Lung (tissue), 12 donors: ENCODE results near the gene TWF2. TPM values are rescaled to one million over a fixed set of nuclear protein-coding genes. Genes with fewer than 3 reads are reported as not detected.

Experiments
- ATAC-seq: fragments of 200-7000 bp; cut with Tn5 transposase; one replicate; pipeline ENCODE4 v1.9.1; 2020; ENCODE audit warnings: moderate number of reproducible peaks; ENCODE audit not compliant: insufficient read depth, low FRiP score
- DNase-seq, 3 donors: peaks; one replicate each; pipeline ENCODE4 v3.0.0-alpha.2; 2013 to 2017
- H3K27ac ChIP-seq, 2 donors: one replicate each; pipeline ENCODE4 v1.5.1; 2013; ENCODE audit warnings: mild to moderate bottlenecking in 2 of 2, moderate library complexity in 2 of 2, control low read depth in 1 of 2, inconsistent platforms in 1 of 2, low read depth in 1 of 2, low read length in 1 of 2
- H3K27me3 ChIP-seq, 3 donors: one replicate each; pipeline ENCODE4 v1.5.1; 2013; ENCODE audit warnings: low read length in 2 of 3; ENCODE audit not compliant: control insufficient read depth in 3 of 3, insufficient read depth in 3 of 3
- H3K36me3 ChIP-seq, 4 donors: one replicate each; pipeline ENCODE4 v1.5.1; 2013; ENCODE audit warnings: low read length in 4 of 4, mild to moderate bottlenecking in 1 of 4, moderate library complexity in 1 of 4; ENCODE audit not compliant: control insufficient read depth in 4 of 4, insufficient read depth in 4 of 4
- H3K4me1 ChIP-seq, 5 donors: one replicate each; pipeline ENCODE4 v1.5.1; 2013; ENCODE audit warnings: low read length in 5 of 5, mild to moderate bottlenecking in 2 of 5, moderate library complexity in 1 of 5; ENCODE audit not compliant: control insufficient read depth in 5 of 5, insufficient read depth in 5 of 5
- H3K4me3 ChIP-seq: one replicate; pipeline ENCODE4 v1.5.1; 2013; ENCODE audit warnings: mild to moderate bottlenecking, control low read depth, moderate library complexity
- H3K9ac ChIP-seq, 2 donors: one replicate each; pipeline ENCODE4 v1.5.1; 2013; ENCODE audit warnings: low read length in 2 of 2, control low read depth in 1 of 2; ENCODE audit not compliant: insufficient read depth in 1 of 2
- H3K9me3 ChIP-seq, 4 donors: one replicate each; pipeline ENCODE4 v1.5.1; 2013; ENCODE audit warnings: low read length in 3 of 4, mild to moderate bottlenecking in 1 of 4, moderate library complexity in 1 of 4; ENCODE audit not compliant: control insufficient read depth in 4 of 4, insufficient read depth in 3 of 4
- CTCF ChIP-seq: IDR thresholded peaks from 2 replicates; pipeline ENCODE4 v1.5.1; 2012; ENCODE audit warnings: mild to moderate bottlenecking; ENCODE audit errors: control extremely low read depth, extremely low read depth
- WGBS, 2 donors: extraction: QIAGEN DNeasy Blood & Tissue Kit; methylation state at CpG; one replicate each; pipeline ENCODE4 v1.1.7; 2013; 5-methylcytosine and 5-hydroxymethylcytosine counted together
- polyA plus RNA-seq, 2 donors: library from polyadenylated mRNA; stranded (reverse); fragments of 200-250 nt; gene quantifications; one replicate each; pipeline ENCODE4 v1.2.1, GENCODE V29; 2013
- total RNA-seq, 2 donors: library from RNA; depleted of rRNA in 1 of 2; stranded (reverse); fragments of >200 nt in 1 of 2; gene quantifications; one replicate each; pipeline ENCODE4 v1.2.1, GENCODE V29; 2014 to 2021
- donor health status: control.
- donor health status: control.
- donor health status: Bipolar disorder and iron deficiency.
- donor health status: healthy.
- donor health status: DM: yes; HTN: yes; CAD: no.

TWF2 gene
- total and polyA plus RNA-seq, 4 donors: 25.7 to 104 (median 60.7) TPM

DNA sequence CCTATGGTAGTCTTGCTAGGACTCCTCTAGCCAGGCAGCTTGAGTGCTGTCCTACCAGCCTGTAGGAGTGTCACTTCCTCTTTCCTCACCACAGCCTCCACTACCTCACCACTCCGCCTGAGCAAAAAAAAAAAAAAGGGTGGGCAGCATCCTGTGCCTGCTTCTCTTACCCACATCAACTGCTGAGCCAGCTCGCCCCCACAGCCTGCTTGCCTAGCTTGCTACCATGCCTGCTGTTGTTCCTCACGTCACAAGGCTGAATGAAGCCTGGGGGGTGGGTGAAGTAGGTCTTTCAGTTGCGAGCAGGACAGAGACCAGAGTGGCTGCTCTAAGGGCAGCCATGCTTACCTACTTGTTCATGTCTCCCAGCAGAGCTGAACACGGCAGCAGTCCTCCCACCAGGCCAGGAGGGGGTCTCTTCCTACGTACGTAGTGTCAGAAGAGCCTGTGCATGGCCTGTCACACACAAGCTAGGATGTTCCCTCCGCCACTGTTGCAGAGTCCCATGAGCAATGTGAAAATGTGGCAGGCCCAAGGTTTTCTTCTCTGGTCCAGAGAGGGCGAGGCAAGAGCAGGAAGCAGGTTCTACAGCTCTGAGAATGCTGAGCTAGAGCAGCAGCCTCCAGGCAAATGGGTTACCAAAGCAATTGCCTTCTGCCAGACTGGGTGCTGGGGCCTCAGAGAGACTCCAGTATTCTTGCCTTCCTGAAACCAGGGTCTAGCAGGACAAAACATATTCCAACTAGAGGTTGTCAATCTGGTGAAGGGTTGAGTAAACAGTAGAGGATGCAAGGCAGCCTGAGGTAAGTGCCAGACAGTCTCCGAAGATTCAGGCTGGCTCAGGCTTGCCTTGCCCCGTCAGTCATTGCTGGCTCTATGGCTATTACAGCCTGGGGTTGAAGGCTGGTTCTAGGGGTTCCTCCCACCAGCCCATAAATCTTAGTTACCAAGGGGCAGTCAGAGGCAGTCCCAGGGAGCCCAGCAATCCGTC lies 14.7 kb upstream of the TWF2 start:
- WGBS, 2 donors: 45 to 59% methylated on average over 12 of the region's 12 CpGs
- H3K9ac ChIP-seq: no peak overlapping the region
- no peaks in the 10 kb centered on the region for H3K9me3 ChIP-seq
- TF ChIP-seq CTCF: no peak
- peaks cover 32 to 62% (median 51%) of the 10 kb centered on the region in 4 donors for H3K36me3 ChIP-seq
- peaks cover 0 to 3% (median 0%) of the 10 kb centered on the region in 5 donors for H3K4me1 ChIP-seq
- DNase-seq (no peak), ATAC-seq (peak; percentile 66)
- H3K27ac ChIP-seq: peak overlapping the region in 1 of 2 donors; percentile 78
- H3K4me3 ChIP-seq: no peak overlapping the region
- H3K27me3 ChIP-seq: no peaks in the 10 kb centered on the region

DNA sequence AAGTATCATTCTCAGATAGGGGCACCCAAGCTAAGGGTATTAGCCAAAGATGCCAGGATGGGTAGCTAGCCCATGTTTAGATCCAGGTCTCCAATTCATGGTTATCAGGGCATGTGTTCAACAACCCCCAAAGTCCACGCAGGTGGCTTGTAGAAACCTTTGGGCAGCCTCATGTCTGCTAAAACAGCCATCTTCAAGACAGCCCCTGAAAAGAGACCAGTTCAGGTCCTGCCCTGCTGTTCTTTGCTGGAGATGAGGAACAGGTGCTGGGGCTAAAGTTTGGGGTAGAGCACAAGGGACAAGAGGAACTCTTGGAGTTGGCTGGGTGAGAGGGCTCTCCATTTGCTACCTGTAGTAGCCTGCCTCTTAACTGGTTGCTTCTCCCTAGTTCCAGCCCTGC lies 11.2 kb upstream of the TWF2 start:
- peaks cover 3 to 34% (median 24%) of the 10 kb centered on the region in 4 donors for H3K36me3 ChIP-seq
- H3K4me1 ChIP-seq: peaks cover 0 to 14% (median 6%) of the 10 kb centered on the region in 5 donors
- no peak for DNase-seq
- no peaks in the 10 kb centered on the region for H3K9me3 ChIP-seq
- H3K4me3 ChIP-seq: no peak overlapping the region
- no peak overlapping the region for H3K9ac ChIP-seq
- 96 to 99% methylated on average over 1 of the region's 1 CpG for WGBS, 2 donors
- no peaks in the 10 kb centered on the region for H3K27me3 ChIP-seq
- H3K27ac ChIP-seq: no peak overlapping the region
- TF ChIP-seq CTCF: no peak
- no peak for ATAC-seq

DNA sequence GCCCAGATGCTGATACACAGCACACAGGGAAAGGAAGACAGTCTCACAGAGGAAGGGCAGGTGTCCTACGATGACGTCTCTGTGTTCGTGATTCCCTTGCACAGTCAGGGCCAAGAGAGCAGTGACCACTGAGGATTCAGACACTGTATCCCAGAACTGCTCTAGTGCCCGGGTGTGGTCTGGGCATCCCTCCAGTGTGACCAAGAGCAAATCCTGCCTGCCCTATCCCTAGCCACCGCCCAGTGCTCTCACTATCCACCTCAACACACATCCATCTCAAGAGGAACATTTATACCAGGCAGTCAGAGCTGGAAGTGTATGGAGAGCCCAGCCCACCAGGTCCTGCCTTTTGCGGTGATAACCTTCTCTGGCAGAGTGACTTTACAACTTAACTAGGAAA lies 10.7 kb upstream of the TWF2 start:
- Histone ChIP-seq H3K9me3 (no peaks in the 10 kb centered on the region), H3K4me3 (no peak overlapping the region), H3K9ac (no peak overlapping the region), H3K27me3 (no peaks in the 10 kb centered on the region), H3K4me1 (peaks cover 0 to 18% (median 10%) of the 10 kb centered on the region in 5 donors), H3K27ac (no peak overlapping the region), H3K36me3 (peaks cover 2 to 34% (median 22%) of the 10 kb centered on the region in 4 donors)
- no peak for DNase-seq
- 83 to 95% methylated on average over 6 of the region's 6 CpGs for WGBS, 2 donors
- ATAC-seq: no peak
- TF ChIP-seq CTCF: no peak
